ENCODE measurements around the gene RAE1.

The RAE1 gene

DNA sequence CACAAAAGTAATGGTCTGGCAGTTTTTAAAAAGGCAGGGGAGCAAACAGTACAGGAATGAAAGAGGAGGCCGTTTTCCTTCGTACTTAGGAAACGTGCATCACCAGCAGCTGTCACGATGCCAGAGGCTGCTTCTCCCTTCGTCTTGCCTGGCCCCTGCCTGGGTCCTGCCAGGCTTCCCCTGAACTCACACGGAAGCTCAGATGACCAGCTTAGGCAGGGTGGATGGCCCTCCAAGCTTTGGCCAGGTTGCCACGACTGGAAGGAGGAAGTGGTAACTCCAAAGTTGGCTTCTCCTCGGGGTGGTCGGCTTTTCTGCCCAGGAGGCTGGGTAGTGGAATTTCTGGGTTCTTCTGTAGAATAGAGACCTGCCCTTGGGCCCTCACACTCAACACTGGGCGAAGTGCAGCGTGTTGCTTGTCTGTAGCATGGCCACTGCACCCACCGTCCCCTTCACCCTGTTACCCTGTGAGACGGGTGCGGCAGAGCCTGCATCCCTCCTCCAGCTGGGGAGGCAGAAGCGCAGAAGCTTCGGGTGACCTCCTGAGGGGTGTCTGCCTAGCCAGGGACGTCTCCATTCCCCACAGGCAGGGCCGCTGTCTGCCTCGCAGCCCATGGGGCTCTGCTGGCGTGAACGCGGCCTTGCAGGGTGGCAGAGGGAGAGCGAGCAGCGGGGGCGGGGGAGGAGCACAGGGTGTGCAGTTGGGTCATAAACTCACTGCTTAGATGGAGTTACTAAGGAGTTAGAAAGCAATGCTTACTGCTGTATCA lies 21.7 kb downstream of the RAE1 start:
- DNase-seq, result no peak

- no peak for DNase-seq
Observed at GRCh38 chr20:57374343-57374930, 23.4 kb downstream of the RAE1 start.

DNA sequence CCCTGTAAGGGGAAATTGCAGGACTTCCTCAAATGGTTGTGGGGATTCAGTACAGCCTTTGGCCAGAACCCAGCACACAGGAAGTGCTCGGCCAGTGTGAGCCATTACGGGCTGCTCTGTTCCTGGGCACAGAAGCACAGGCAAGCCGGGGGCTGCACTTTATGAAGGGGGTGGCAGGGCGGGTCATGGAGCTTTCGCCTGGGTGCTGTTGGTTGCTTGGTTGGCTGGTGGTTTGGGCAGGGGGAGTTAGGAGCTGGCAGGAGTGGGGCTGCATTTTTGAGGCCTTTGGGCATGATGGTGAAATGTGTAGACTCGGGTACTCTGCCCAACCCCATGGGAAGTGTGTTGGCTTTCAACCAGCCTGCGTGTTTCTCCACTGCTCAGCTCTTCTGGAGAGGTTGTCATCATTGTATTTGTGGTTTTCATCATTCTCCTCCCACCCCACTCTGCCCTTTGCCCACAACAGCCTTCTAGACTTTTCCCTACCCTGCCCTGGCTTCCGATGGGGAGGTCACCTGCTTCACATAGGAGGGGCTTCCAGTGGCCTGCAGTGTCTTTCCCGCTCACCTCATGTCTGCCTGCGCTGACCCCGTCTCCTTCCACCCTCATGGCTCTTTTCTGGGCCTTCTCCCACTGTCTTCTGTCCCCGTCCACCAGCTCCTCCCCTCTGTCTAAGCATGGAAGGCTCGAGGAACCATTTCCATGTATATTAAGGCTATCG lies 24.0 kb downstream of the RAE1 start:
- no peak for DNase-seq

- DNase-seq, result no peak
Observed at GRCh38 chr20:57375652-57376230, 24.7 kb downstream of the RAE1 start.

DNA sequence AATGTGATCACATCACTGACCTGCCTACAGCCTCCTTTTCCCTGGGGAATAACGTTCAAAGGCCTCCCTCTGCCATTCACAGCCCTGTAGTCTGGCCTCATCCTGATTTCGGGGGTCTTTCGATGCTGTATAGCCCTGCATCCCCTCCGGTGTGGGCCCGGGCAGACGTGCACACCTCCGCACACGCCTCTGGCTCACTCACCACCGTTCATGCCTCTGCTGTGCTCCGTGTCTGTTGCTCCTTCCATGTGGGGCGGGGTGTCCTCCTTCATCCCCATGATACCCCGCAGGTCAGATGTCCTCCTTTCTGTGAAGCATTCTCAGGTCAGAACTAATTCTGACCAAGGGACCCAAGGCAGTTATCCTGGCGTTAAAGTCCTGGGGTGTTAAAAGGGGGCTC lies 26.3 kb downstream of the RAE1 start:
- DNase-seq, result no peak

- no peak for DNase-seq
Observed at GRCh38 chr20:57378107-57378506, 27.1 kb downstream of the RAE1 start.

- no peak for DNase-seq
Observed at GRCh38 chr20:57378646-57379262, 27.7 kb downstream of the RAE1 start.

GRCh38 chr20:57379263-57379647 lies 28.2 kb downstream of the RAE1 start:
- DNase-seq, result no peak

- no peak for DNase-seq
Observed at GRCh38 chr20:57380081-57380750, 29.2 kb downstream of the RAE1 start.

- DNase-seq, result peak; percentile 94
Observed at GRCh38 chr20:57381596-57382503, 30.8 kb downstream of the RAE1 start.

DNA sequence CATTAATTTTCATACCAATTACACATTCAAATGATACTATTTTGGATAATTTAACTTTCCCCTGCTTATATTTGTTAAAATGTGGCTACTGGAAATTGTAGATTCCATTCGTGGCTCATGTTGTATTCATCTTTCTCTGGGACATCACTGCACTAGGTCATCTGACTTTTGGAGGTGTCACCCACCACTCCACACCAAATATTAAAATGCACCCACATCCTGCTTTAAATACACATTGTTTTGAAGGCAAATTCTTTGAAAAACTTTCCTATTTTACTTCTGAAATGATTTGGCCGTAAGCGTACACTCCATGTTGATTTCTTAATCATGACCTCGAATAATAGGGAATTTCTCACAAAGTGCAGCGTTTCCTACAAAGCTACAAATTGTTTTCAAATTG lies 31.5 kb downstream of the RAE1 start:
- DNase-seq, result no peak

DNA sequence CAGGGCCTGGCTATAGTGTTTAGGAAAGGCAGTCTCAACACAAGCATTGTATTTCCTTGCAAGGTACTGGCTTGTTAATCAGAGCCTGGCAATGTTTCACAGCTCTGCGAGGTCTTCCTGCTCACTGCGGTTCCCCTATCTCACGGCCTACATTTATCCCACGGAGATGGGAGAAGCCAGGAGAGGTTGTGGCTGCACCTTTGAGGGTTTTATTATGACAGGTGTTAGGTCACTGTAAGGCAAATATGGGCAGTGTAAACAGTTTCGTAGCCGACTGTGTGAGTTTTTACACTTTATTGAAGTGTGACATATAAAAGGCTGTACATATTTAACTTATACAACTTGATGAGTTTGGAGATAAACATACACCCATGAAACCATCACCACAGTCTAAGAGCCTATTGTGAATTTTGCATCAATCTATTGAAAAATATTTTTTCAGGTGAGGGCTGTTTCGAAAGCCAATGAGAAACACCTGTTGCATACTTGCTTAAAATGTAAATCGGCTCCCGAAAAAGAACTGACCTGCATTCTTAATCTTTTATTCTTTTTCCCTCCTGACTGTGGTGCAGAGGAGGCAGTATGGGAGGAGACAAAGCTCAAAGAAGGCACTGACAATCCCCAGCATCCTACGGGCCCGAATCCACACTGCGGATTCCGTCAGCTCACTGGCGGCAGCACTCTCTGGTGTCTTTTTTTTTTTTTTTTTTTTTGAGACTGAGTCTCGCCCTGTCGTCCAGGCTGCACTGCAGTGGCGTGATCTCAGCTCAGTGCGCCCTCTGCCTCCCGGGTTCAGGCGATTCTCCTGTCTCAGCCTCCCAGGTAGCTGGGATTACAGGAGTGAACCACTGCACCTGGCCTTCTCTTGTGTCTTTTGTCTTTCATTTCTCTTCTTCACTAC lies 32.6 kb downstream of the RAE1 start:
- DNase-seq, result no peak

DNA sequence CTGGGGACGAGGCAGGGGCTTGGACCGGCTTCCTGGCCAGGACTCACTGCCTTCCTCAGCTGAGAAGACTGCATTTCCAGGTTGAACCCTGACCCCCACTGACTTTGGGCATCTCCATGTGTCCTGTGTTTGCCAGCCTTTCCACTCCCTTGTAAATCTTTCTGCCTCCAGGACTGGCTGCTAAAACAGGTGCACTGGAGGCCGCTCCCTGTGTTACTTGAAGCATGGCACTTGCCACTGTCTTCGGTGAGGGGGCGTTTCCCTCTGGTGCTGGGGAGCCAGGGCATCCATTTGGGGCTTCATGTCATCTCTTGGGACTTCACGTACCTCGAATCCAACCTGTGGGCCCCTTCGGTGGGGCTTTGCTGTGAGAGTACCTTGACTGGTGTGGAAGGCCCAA lies 33.4 kb downstream of the RAE1 start:
- DNase-seq, result no peak

DNA sequence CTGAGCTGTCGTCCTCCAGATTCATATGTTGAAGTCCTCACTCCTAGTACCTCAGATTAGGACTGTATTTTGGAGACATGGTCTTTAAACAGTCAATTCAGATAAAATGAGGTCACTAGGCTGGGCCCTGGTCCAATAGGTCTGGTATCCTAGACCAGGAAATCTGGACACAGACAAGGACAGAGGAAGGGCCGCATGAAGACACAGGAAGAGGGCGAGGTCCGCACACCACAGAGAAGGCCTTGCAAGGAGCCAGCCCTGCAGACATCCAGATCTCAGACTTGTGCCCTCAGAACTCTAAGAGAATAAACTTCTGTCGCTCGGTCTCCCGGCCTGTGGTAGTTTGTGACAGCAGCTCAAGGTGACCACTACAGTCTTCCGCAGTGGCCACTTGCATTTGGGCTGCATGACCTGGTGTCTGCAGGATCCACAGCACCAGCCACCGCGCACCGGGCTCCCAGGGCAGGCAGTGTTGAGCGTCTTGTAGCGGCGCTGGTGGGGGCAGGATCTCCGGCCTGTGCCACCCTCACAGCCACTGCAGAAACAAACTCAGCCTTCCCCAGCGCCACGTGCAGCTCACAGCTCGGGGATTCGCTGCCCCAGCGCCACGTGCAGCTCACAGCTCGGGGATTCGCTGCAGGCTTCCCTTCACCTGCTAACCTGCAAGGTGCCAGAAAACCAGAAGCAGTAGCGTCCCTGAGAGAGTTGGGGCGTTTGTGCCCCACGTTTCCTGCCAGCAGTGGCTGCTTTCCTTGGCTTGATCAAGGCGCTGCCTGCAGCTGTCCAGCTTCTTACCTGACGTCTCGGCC lies 34.1 kb downstream of the RAE1 start:
- DNase-seq, result no peak

DNA sequence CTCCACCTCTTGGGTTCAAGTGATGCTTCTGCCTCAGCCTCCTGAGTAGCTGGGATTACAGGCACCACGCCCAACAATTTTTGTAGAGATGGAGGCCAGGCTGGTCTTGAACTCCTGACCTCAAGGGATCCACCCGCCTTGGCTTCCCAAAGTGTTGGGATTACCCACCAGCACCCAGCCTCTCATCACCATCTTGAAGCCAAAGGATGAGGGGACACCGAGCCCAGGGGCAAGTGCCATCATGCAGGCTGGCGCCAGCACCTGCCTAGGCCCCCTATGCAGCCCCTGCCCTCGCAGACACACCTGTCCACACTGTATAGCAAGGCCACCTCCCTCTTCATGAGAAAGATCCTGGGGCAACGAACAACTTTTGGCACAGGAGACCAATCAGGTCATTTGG lies 34.9 kb downstream of the RAE1 start:
- DNase-seq, result no peak

DNA sequence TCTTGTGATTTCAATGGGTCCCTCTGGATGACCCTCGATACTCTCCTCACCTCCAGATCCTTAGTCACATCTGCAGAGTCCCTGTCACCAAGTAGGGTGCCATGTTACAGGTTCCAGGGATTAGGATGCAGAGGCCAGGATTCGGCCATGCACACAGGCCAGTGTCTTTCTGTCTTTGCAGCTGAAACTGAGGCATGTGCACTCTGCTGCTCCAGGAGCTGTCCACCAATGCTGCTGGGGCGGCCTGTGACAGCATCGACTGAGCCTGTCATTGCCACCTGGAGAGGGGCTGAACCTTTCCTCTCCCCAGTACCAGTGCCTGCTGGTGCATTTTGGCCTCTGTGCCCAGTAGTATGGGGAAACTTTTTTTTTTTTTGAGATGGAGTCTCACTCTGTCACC lies 35.7 kb downstream of the RAE1 start:
- DNase-seq, result peak; percentile 57

DNA sequence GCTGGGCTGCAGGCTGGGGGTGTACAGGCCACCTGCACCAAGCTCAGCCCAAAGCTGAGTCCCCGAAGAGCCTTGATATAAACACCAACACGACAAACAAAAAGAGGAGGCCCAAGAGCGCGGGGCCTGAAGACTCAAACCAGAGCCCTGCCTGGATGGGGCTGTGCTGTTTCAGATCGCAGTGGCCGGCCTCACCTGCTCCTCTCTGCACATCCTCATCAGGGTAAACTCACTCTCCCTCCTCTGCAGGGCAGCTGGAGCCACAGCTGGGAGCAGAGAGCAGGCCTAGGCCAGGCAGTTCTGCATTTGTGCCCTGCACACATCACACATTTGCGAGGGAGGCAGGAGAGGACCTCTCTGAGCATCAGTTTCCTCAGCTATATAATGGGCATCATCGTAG lies 36.4 kb downstream of the RAE1 start:
- DNase-seq, result peak; percentile 61

DNA sequence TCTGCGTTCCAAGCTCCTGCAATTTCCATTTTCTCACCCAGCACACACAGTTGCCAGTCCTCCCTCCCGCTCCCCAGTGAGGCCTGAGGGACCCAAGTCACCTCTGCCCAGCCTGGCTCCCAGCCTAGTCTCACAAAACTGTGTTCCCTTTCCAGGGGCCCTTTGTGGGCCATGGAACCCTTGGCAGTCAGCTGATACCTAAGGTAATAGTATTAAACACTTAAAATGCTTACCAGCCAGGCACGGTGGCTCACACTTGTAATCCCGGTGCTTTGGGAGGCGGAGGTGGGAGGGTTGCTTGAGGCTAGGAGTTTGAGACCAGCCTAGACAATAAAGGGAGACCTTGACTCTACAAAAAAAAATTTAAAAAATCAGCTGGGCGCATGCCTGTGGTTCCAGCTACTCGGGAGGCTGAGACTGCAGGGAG lies 36.9 kb downstream of the RAE1 start:
- peak; percentile 54 for DNase-seq

- peak; percentile 88 for DNase-seq
Observed at GRCh38 chr20:57388953-57389694, 38.1 kb downstream of the RAE1 start.
